SK-N-SH (cell line): ENCODE results near the gene CLN6. TPM values are rescaled to one million over a fixed set of nuclear protein-coding genes. Genes with fewer than 3 reads are reported as not detected.

Experiments
- CTCF ChIA-PET: fragments of 300-600, 350-600 bp; formaldehyde crosslinking; extraction: SDS; loops from one replicate; lab custom pipeline; 2021; lab: Yijun Ruan, JAX
- POLR2A ChIA-PET: fragments of 350-600 bp; sonication (Branson Sonifier 250); formaldehyde crosslinking; extraction: SDS; loops from one replicate; lab custom pipeline; 2020; ENCODE audit warnings: antibody characterized with exemption, inconsistent platforms; lab: Yijun Ruan, JAX
- DNase-seq: peaks from one replicate; pipeline ENCODE4 v3.0.0; 2012
- H2AFZ ChIP-seq: fragments of 200-600 bp; sonication (generic); 2 replicates; pipeline ENCODE4 v1.8.1; 2016; ENCODE audit warnings: antibody characterized with exemption, mild to moderate bottlenecking, low read depth
- H3F3A ChIP-seq: fragments of 200-600 bp; sonication (generic); replicated peaks from 2 replicates; pipeline ENCODE3; 2016; ENCODE audit warnings: antibody characterized with exemption, mild to moderate bottlenecking; ENCODE audit not compliant: insufficient read depth
- H3K27ac ChIP-seq, 2 experiments: fragments of 200-500 bp in 1 of 2; fragments of 200-600 bp in 1 of 2; sonication (Bioruptor generic) in 1 of 2; sonication (generic), shearing (Covaris generic) in 1 of 2; 2 replicates each; pipeline versions ENCODE4 v1.5.1 to v1.6.1; 2014 to 2016; ENCODE audit warnings: low read depth in 2 of 2, inconsistent platforms in 1 of 2, low read length in 1 of 2, mild to moderate bottlenecking in 1 of 2, mixed read lengths in 1 of 2
- H3K27me3 ChIP-seq: fragments of 200-600 bp; sonication (generic), shearing (Covaris generic); 2 replicates; pipeline ENCODE4 v1.6.1; 2016; ENCODE audit warnings: mixed run types; ENCODE audit not compliant: insufficient read depth
- H3K36me3 ChIP-seq, 2 experiments: fragments of 200-500 bp in 1 of 2; fragments of 200-600 bp in 1 of 2; sonication (Bioruptor generic) in 1 of 2; sonication (generic) in 1 of 2; replicated peaks in 1 of 2; 2 replicates each; pipeline versions ENCODE3 to v1.5.1; 2014 to 2016; ENCODE audit warnings: low read length in 1 of 2, mild to moderate bottlenecking in 1 of 2; ENCODE audit not compliant: insufficient read depth in 2 of 2, control insufficient read depth in 1 of 2
- H3K4me1 ChIP-seq, 2 experiments: fragments of 200-500 bp in 1 of 2; fragments of 200-600 bp in 1 of 2; sonication (Bioruptor generic) in 1 of 2; sonication (generic), shearing (Covaris generic) in 1 of 2; 2 replicates each; pipeline versions ENCODE4 v1.5.1 to v1.6.1; 2014 to 2016; ENCODE audit warnings: low read depth in 1 of 2, low read length in 1 of 2, mixed run types in 1 of 2; ENCODE audit not compliant: insufficient read depth in 2 of 2, control insufficient read depth in 1 of 2
- H3K4me2 ChIP-seq: fragments of 200-600 bp; sonication (generic), shearing (Covaris generic); 2 replicates; pipeline ENCODE4 v1.6.1; 2017; ENCODE audit warnings: mixed run types
- H3K4me3 ChIP-seq, 2 experiments: fragments of 200-500 bp in 1 of 2; fragments of 200-600 bp in 1 of 2; sonication (Bioruptor generic) in 1 of 2; sonication (generic), shearing (Covaris generic) in 1 of 2; 2 replicates each; pipeline versions ENCODE4 v1.5.1 to v1.8.1; 2014 to 2016; ENCODE audit warnings: low read depth in 2 of 2, inconsistent platforms in 1 of 2, low read length in 1 of 2, mild to moderate bottlenecking in 1 of 2, mixed read lengths in 1 of 2, moderate library complexity in 1 of 2
- H3K79me2 ChIP-seq: fragments of 200-600 bp; sonication (generic); 2 replicates; pipeline ENCODE4 v1.8.1; 2017; ENCODE audit warnings: mild to moderate bottlenecking; ENCODE audit not compliant: insufficient read depth
- H3K9ac ChIP-seq: fragments of 200-600 bp; sonication (generic); 2 replicates; pipeline ENCODE4 v1.6.1; 2017; ENCODE audit warnings: mixed run types
- H3K9me2 ChIP-seq: fragments of 200-600 bp; sonication (generic); 2 replicates; pipeline ENCODE4 v1.6.1; 2017; ENCODE audit warnings: mixed run types
- H3K9me3 ChIP-seq: fragments of 200-600 bp; sonication (generic); 2 replicates; pipeline ENCODE4 v1.6.1; 2017; ENCODE audit warnings: mixed run types, mild to moderate bottlenecking, moderate library complexity
- H4K20me1 ChIP-seq: fragments of 200-600 bp; sonication (generic); 2 replicates; pipeline ENCODE4 v1.6.1; 2017; ENCODE audit warnings: mild to moderate bottlenecking, mixed run types; ENCODE audit not compliant: insufficient read depth
- CHD2 ChIP-seq: fragments of 150-350 bp; IDR thresholded peaks from 2 replicates; pipeline ENCODE4 v1.6.1; 2018; ENCODE audit warnings: low read length; ENCODE audit not compliant: partially characterized antibody
- EP300 ChIP-seq, 2 experiments: IDR thresholded peaks; 2 replicates each; pipeline versions ENCODE4 v1.4.0 to v1.6.1; 2012; ENCODE audit warnings: borderline replicate concordance in 1 of 2, low read depth in 1 of 2, low read length in 1 of 2
- IRF3 ChIP-seq: fragments of 150-350 bp; IDR thresholded peaks from 2 replicates; pipeline ENCODE4 v1.6.1; 2016; ENCODE audit warnings: mild to moderate bottlenecking, low read depth, low read length
- MEF2A ChIP-seq: IDR thresholded peaks from 2 replicates; pipeline ENCODE4 v1.4.0; 2012; ENCODE audit warnings: low read depth, borderline replicate concordance
- NFIC ChIP-seq: IDR thresholded peaks from 2 replicates; pipeline ENCODE4 v1.4.0; 2012; ENCODE audit warnings: borderline replicate concordance
- NRF1 ChIP-seq: IDR thresholded peaks from 2 replicates; pipeline ENCODE4 v1.6.1; 2012; ENCODE audit warnings: low read depth, mild to moderate bottlenecking, low read length
- PBX3 ChIP-seq: IDR thresholded peaks from 2 replicates; pipeline ENCODE4; 2012
- POLR2AphosphoS5 ChIP-seq: IDR thresholded peaks from 2 replicates; pipeline ENCODE4 v1.6.1; 2012; ENCODE audit warnings: low read depth, low read length
- RAD21 ChIP-seq: IDR thresholded peaks from 2 replicates; pipeline ENCODE4 v1.6.1; 2012; ENCODE audit warnings: mild to moderate bottlenecking, low read length
- SIN3A ChIP-seq: IDR thresholded peaks from 2 replicates; pipeline ENCODE4 v1.6.1; 2012; ENCODE audit warnings: low read depth, mild to moderate bottlenecking, low read length, moderate library complexity, borderline replicate concordance
- TAF1 ChIP-seq: IDR thresholded peaks from 2 replicates; pipeline ENCODE4 v1.6.1; 2012; ENCODE audit warnings: low read depth, mild to moderate bottlenecking, low read length, moderate library complexity, borderline replicate concordance
- TCF12 ChIP-seq: IDR thresholded peaks from 2 replicates; pipeline ENCODE4 v1.4.0; 2012
- USF2 ChIP-seq: fragments of 150-350 bp; IDR thresholded peaks from 2 replicates; pipeline ENCODE4 v1.6.1; 2017; ENCODE audit warnings: antibody characterized with exemption, low read length, low read depth, borderline replicate concordance
- YY1 ChIP-seq: IDR thresholded peaks from 2 replicates; pipeline ENCODE4 v1.4.0; 2012; ENCODE audit warnings: low read depth, mild to moderate bottlenecking
- WGBS: methylation state at CpG from one replicate; pipeline ENCODE4 v1.1.6; 2017; ENCODE audit warnings: low lambda C conversion rate; 5-methylcytosine and 5-hydroxymethylcytosine counted together
- polyA plus RNA-seq, 3 experiments: library from polyadenylated mRNA; depleted of rRNA; stranded (reverse); fragments of >200 nt; gene quantifications; 2 replicates each; pipeline ENCODE4 v1.2.3, GENCODE V29; 2012

Gene CLN6
- polyA plus RNA-seq, 1 of the 3 experiments (the other 2 are of a cell fraction): 27.5 TPM

GRCh38 chr15:68166847-68167246, 62.7 kb downstream of the CLN6 start:
- H3K79me2 ChIP-seq: no peaks in the 10 kb centered on the region; the same call in 1 of the 2 replicates
- no peak overlapping the region for H2AFZ ChIP-seq
- H3K4me1 ChIP-seq: no peaks in the 10 kb centered on the region
- POLR2A ChIA-PET: no interaction called here
- no peak overlapping the region for H3K4me3 ChIP-seq
- no peaks in the 10 kb centered on the region for H4K20me1 ChIP-seq
- CTCF ChIA-PET: interaction anchor here (0.7 to 1.0 kb wide), 2 partner anchors 62 to 304 kb away, joined by 3 to 4 read pairs; no protein-coding TSS in a partner anchor
- H3K9ac ChIP-seq: no peak overlapping the region
- H3K27me3 ChIP-seq: no peaks in the 10 kb centered on the region
- DNase-seq: no peak
- no peak overlapping the region for H3K27ac ChIP-seq
- WGBS: 83% methylated on average over 4 of the region's 4 CpGs
- H3K4me2 ChIP-seq: no peak overlapping the region
- no peaks in the 10 kb centered on the region for H3K9me2 ChIP-seq
- no peak for TF ChIP-seq MEF2A
- no peak for TF ChIP-seq TAF1
- TF ChIP-seq RAD21: no peak
- TF ChIP-seq PBX3: no peak
- TF ChIP-seq NFIC: no peak
- no peak for TF ChIP-seq EP300 (IDR thresholded peaks at IDR 0.05; ENCODE audit: borderline replicate concordance in 1 of 2, low read depth in 1 of 2, low read length in 1 of 2)
- TF ChIP-seq USF2: no peak
- no peak for TF ChIP-seq IRF3
- H3K9me3 ChIP-seq: no peaks in the 10 kb centered on the region
- peaks cover 16 to 23% of the 10 kb centered on the region in 2 experiments for H3K36me3 ChIP-seq
- H3F3A ChIP-seq: no peaks in the 10 kb centered on the region

- no peak overlapping the region for H3K9ac ChIP-seq
- peaks cover 30 to 40% of the 10 kb centered on the region in 2 experiments for H3K36me3 ChIP-seq
- no peak overlapping the region for H3K4me3 ChIP-seq
- H4K20me1 ChIP-seq: no peaks in the 10 kb centered on the region
- ChIA-PET CTCF (interaction anchor here (1.0 to 1.8 kb wide), 2 partner anchors 8 to 47 kb away, joined by 5 to 9 read pairs; no protein-coding TSS in a partner anchor), POLR2A (no interaction called here)
- H3K4me1 ChIP-seq: no peaks in the 10 kb centered on the region
- H3K9me2 ChIP-seq: no peaks in the 10 kb centered on the region
- H3K4me2 ChIP-seq: no peak overlapping the region
- TF ChIP-seq YY1 (no peak), POLR2AphosphoS5 (no peak), NRF1 (no peak), CHD2 (no peak), TCF12 (no peak), USF2 (no peak), SIN3A (no peak)
- DNase-seq: no peak
- no peak overlapping the region for H2AFZ ChIP-seq
- no peaks in the 10 kb centered on the region for H3F3A ChIP-seq
- H3K9me3 ChIP-seq: no peaks in the 10 kb centered on the region
- no peaks in the 10 kb centered on the region for H3K27me3 ChIP-seq
- H3K27ac ChIP-seq: no peak overlapping the region
- no peaks in the 10 kb centered on the region; the same call in 1 of the 2 replicates for H3K79me2 ChIP-seq
Measured at GRCh38 chr15:68163191-68163590, 66.3 kb downstream of the CLN6 start.
